Measurements from ENCODE around the gene LIN7A. TPM values are rescaled to one million over a fixed set of nuclear protein-coding genes. Genes with fewer than 3 reads are reported as not detected.
A peak's percentile ranks its signal among the peaks of the same experiment; 100 is the strongest.

Gene LIN7A
- total and polyA plus RNA-seq, 4 donors, result 4.0 to 21.7 (median 6.6) TPM

DNA sequence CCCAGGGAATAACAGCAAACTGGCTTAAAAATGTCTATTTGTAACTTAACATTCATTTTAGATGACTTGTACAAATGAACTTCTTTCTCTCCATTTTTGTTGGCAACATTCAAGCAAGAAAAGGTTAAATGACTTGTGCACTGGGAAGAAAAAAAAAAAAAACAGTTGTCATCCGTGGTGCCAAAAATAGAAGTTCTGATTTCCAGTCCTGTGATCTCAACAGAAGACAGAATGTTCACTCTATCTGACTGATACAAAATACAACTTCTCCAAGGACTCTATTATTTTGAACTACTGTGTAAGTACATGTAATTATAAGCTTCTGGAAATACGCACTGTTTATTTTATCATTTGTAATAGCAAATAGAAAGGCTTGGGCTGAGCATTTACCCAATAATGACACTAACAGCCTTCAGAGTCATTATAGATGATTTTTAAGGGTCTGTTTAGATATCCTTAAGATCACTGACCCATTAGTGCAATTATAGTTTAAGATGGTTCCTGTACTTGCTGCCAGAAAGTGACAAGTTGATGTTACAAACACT lies 59.9 kb downstream of the LIN7A start:
- TF ChIP-seq, protein P1, sequence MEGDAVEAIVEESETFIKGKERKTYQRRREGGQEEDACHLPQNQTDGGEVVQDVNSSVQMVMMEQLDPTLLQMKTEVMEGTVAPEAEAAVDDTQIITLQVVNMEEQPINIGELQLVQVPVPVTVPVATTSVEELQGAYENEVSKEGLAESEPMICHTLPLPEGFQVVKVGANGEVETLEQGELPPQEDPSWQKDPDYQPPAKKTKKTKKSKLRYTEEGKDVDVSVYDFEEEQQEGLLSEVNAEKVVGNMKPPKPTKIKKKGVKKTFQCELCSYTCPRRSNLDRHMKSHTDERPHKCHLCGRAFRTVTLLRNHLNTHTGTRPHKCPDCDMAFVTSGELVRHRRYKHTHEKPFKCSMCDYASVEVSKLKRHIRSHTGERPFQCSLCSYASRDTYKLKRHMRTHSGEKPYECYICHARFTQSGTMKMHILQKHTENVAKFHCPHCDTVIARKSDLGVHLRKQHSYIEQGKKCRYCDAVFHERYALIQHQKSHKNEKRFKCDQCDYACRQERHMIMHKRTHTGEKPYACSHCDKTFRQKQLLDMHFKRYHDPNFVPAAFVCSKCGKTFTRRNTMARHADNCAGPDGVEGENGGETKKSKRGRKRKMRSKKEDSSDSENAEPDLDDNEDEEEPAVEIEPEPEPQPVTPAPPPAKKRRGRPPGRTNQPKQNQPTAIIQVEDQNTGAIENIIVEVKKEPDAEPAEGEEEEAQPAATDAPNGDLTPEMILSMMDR (IDR thresholded peaks at IDR 0.05; ENCODE audit: control extremely low read depth, extremely low read depth), result no peak
- H3K4me1 ChIP-seq (ENCODE audit: control insufficient read depth in 5 of 5, insufficient read depth in 5 of 5, low read length in 5 of 5), result peaks cover 0 to 17% (median 4%) of the 10 kb centered on the region in 5 donors
- no peak overlapping the region for H3K4me3 ChIP-seq
- no peaks in the 10 kb centered on the region for H3K9me3 ChIP-seq (ENCODE audit: control insufficient read depth in 4 of 4, insufficient read depth in 3 of 4, low read length in 3 of 4)
- peaks cover 0 to 17% (median 0%) of the 10 kb centered on the region in 3 donors for H3K27me3 ChIP-seq (ENCODE audit: control insufficient read depth in 3 of 3, insufficient read depth in 3 of 3, low read length in 2 of 3)
- no peak for ATAC-seq (ENCODE audit: insufficient read depth, low FRiP score)
- 44 to 53% methylated on average over 2 of the region's 2 CpGs for WGBS, 2 donors
- H3K27ac ChIP-seq (ENCODE audit: low read depth in 1 of 2, low read length in 1 of 2), result peak overlapping the region in 1 of 2 donors; percentile 81
- DNase-seq, result peak in 2 of 3 donors; percentile 72 to 91
- H3K9ac ChIP-seq (ENCODE audit: insufficient read depth in 1 of 2, low read length in 2 of 2), result no peak overlapping the region
- H3K36me3 ChIP-seq (ENCODE audit: control insufficient read depth in 4 of 4, insufficient read depth in 4 of 4, low read length in 4 of 4), result no peaks in the 10 kb centered on the region

DNA sequence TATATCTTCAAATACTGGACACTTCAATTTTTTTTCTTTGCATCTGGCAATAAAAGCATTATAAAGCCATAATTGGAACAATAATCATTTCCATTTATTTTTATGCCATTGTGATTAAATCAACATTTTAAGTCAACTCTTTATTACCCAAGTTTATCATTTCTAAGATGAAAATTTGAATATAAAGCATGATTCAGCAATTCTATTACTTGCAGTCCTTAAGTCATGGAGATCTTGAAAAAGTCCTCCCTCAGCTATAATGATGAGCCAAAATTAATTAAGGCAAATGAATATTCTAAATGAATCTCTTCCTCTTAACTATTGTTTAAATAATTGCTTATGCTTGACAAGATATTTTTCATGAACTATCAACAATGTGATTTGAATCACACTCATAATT lies 65.7 kb downstream of the LIN7A start:
- Histone ChIP-seq H3K9me3 (ENCODE audit: control insufficient read depth in 4 of 4, insufficient read depth in 3 of 4, low read length in 3 of 4) (no peaks in the 10 kb centered on the region), H3K36me3 (ENCODE audit: control insufficient read depth in 4 of 4, insufficient read depth in 4 of 4, low read length in 4 of 4) (no peaks in the 10 kb centered on the region), H3K4me3 (no peak overlapping the region), H3K9ac (ENCODE audit: insufficient read depth in 1 of 2, low read length in 2 of 2) (no peak overlapping the region), H3K27ac (ENCODE audit: low read depth in 1 of 2, low read length in 1 of 2) (no peak overlapping the region), H3K27me3 (ENCODE audit: control insufficient read depth in 3 of 3, insufficient read depth in 3 of 3, low read length in 2 of 3) (peaks cover 0 to 25% (median 0%) of the 10 kb centered on the region in 3 donors), H3K4me1 (ENCODE audit: control insufficient read depth in 5 of 5, insufficient read depth in 5 of 5, low read length in 5 of 5) (peaks cover 0 to 1% (median 0%) of the 10 kb centered on the region in 5 donors)
- DNase-seq (no peak), ATAC-seq (ENCODE audit: insufficient read depth, low FRiP score) (no peak)
- TF ChIP-seq, protein P1 (IDR thresholded peaks at IDR 0.05; ENCODE audit: control extremely low read depth, extremely low read depth), result no peak

DNA sequence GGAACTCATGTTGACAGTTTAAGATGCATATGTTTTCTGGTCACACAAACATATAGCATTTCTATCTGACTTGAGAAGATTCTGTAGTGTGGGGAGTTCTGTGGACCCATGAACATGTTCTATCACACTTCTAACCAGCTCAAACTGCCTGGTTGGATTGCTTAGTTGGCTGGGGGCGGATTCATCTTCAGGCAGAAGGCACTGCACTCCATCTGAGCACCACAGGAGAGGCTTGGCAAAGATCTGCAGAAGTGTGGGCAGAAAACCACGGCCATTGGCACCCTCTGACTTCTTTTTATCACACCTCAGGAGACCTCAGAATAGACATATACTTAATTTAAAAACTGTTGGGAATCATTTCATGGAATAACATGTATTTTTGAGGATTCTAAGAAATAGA lies 68.5 kb downstream of the LIN7A start:
- WGBS, 2 donors, result 71 to 78% methylated on average over 2 of the region's 2 CpGs
- Histone ChIP-seq H3K4me3 (no peak overlapping the region), H3K4me1 (ENCODE audit: control insufficient read depth in 5 of 5, insufficient read depth in 5 of 5, low read length in 5 of 5) (peaks cover 0 to 5% (median 0%) of the 10 kb centered on the region in 5 donors), H3K9ac (ENCODE audit: insufficient read depth in 1 of 2, low read length in 2 of 2) (no peak overlapping the region), H3K36me3 (ENCODE audit: control insufficient read depth in 4 of 4, insufficient read depth in 4 of 4, low read length in 4 of 4) (no peaks in the 10 kb centered on the region), H3K27ac (ENCODE audit: low read depth in 1 of 2, low read length in 1 of 2) (no peak overlapping the region), H3K9me3 (ENCODE audit: control insufficient read depth in 4 of 4, insufficient read depth in 3 of 4, low read length in 3 of 4) (no peaks in the 10 kb centered on the region), H3K27me3 (ENCODE audit: control insufficient read depth in 3 of 3, insufficient read depth in 3 of 3, low read length in 2 of 3) (peaks cover 0 to 15% (median 0%) of the 10 kb centered on the region in 3 donors)
- ATAC-seq (ENCODE audit: insufficient read depth, low FRiP score) (no peak), DNase-seq (no peak)
- TF ChIP-seq, protein P1 (IDR thresholded peaks at IDR 0.05; ENCODE audit: control extremely low read depth, extremely low read depth), result no peak

DNA sequence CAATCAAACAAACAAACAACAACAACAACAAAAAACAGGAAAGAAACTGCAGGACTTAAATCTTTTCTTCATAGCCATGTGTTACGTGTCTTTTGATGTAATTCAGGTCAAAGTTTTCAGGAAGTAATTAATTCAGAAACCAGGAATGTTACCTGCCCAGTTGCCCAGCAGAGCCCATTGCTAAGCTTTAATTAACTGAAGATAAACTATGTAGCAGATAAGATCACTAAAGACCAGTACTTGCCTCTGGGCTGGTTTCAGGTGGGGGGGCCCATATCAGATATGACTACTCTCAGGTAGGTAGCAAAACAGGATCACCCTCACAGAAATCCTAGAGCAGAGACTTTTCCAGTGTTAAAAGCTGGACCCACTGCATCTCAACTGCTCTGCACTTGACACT lies 69.2 kb downstream of the LIN7A start:
- ATAC-seq (ENCODE audit: insufficient read depth, low FRiP score) (no peak), DNase-seq (no peak)
- WGBS, 2 donors, result 65 to 90% methylated on average over 1 of the region's 1 CpG
- Histone ChIP-seq H3K9ac (ENCODE audit: insufficient read depth in 1 of 2, low read length in 2 of 2) (no peak overlapping the region), H3K4me1 (ENCODE audit: control insufficient read depth in 5 of 5, insufficient read depth in 5 of 5, low read length in 5 of 5) (peaks cover 0 to 9% (median 0%) of the 10 kb centered on the region in 5 donors), H3K27ac (ENCODE audit: low read depth in 1 of 2, low read length in 1 of 2) (no peak overlapping the region), H3K27me3 (ENCODE audit: control insufficient read depth in 3 of 3, insufficient read depth in 3 of 3, low read length in 2 of 3) (peaks cover 0 to 10% (median 0%) of the 10 kb centered on the region in 3 donors), H3K9me3 (ENCODE audit: control insufficient read depth in 4 of 4, insufficient read depth in 3 of 4, low read length in 3 of 4) (no peaks in the 10 kb centered on the region), H3K36me3 (ENCODE audit: control insufficient read depth in 4 of 4, insufficient read depth in 4 of 4, low read length in 4 of 4) (no peaks in the 10 kb centered on the region), H3K4me3 (no peak overlapping the region)
- TF ChIP-seq, protein P1 (IDR thresholded peaks at IDR 0.05; ENCODE audit: control extremely low read depth, extremely low read depth), result no peak

Data from lung (tissue), 12 donors.